ENCODE data around the gene ODF2.
"Not testable (repeated sequence)": the region's sequence is repeated elsewhere in the genome, so short reads cannot be mapped to it uniquely, and the experiment has no call there.

The ODF2 gene

GRCh38 chr9:128416432-128417019 is 39.3 kb upstream of the ODF2 start:
- H3K9me3 ChIP-seq = no peaks in the 10 kb centered on the region
- DNase-seq = no peak
- H3K4me1 ChIP-seq = peaks cover 7% of the 10 kb centered on the region
- H3K27me3 ChIP-seq = no peaks in the 10 kb centered on the region
- H3K4me3 ChIP-seq (ENCODE audit: low read depth, low read length) = no peak overlapping the region
- H3K36me3 ChIP-seq = no peaks in the 10 kb centered on the region
- TF ChIP-seq, protein P1, sequence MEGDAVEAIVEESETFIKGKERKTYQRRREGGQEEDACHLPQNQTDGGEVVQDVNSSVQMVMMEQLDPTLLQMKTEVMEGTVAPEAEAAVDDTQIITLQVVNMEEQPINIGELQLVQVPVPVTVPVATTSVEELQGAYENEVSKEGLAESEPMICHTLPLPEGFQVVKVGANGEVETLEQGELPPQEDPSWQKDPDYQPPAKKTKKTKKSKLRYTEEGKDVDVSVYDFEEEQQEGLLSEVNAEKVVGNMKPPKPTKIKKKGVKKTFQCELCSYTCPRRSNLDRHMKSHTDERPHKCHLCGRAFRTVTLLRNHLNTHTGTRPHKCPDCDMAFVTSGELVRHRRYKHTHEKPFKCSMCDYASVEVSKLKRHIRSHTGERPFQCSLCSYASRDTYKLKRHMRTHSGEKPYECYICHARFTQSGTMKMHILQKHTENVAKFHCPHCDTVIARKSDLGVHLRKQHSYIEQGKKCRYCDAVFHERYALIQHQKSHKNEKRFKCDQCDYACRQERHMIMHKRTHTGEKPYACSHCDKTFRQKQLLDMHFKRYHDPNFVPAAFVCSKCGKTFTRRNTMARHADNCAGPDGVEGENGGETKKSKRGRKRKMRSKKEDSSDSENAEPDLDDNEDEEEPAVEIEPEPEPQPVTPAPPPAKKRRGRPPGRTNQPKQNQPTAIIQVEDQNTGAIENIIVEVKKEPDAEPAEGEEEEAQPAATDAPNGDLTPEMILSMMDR (IDR thresholded peaks at IDR 0.05; ENCODE audit: low read depth, low read length) = no peak

DNA sequence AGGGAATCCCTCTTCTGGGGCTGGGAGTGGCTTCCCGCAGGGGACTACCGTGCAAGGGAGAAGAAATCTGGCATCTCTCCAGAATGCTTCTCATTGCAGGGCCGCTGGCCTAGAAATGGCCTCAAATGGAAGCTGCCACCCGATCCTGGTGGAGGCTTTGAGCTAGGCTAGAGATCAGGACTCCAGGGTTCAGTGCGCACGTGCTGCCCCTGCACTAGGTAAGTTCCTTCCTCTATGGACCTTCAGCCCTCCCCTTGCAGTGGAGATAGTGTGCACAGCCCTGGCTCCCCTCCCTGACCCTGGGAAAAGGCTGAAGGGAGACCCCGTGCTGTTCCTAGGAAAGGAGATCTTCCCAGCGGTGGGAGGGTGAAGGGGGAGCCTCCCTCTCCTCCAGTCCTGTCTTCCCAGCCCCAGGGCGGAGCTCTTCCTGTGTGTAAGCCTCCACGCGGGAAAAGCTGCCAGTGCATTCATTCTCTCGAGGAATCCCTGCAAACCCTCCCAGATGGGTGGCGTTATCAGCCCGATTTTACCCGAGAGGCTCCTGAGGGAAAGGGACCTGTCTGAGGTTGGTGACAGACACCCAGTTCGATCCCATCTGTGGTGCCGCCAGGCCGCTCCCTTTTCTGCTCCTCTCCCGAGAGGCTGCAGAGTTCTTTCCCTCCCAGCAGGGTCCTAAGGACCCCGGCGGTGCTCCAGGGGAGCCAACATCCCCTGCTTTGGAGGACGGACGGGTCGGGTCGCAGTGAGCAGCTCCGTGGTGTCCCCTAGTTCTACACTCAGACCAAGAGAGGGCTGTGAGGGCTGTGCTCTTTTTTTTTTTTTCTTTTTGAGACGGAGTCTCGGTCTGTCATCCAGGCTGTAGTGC is 36.5 kb upstream of the ODF2 start:
- H3K27me3 ChIP-seq = no peaks in the 10 kb centered on the region
- H3K4me3 ChIP-seq (ENCODE audit: low read depth, low read length) = peak overlapping the region; percentile 6
- TF ChIP-seq, protein P1 (IDR thresholded peaks at IDR 0.05; ENCODE audit: low read depth, low read length) = 0 out of 2 replicates have a peak, but pooled peaks have one; percentile 1
- H3K9me3 ChIP-seq = no peaks in the 10 kb centered on the region
- no peaks in the 10 kb centered on the region for H3K36me3 ChIP-seq
- DNase-seq = peak; percentile 52
- H3K4me1 ChIP-seq = peaks cover 7% of the 10 kb centered on the region

- Histone ChIP-seq H3K9me3 (no peaks in the 10 kb centered on the region), H3K4me1 (peaks cover 7% of the 10 kb centered on the region), H3K36me3 (no peaks in the 10 kb centered on the region), H3K27me3 (no peaks in the 10 kb centered on the region), H3K4me3 (ENCODE audit: low read depth, low read length) (peak overlapping the region; percentile 67)
- TF ChIP-seq, protein P1 (IDR thresholded peaks at IDR 0.05; ENCODE audit: low read depth, low read length) = peak; percentile 77
- peak; percentile 88 for DNase-seq
Measured at GRCh38 chr9:128420060-128420650, 35.7 kb upstream of the ODF2 start.

- TF ChIP-seq, protein P1 (IDR thresholded peaks at IDR 0.05; ENCODE audit: low read depth, low read length) = peak; percentile 28
- DNase-seq = peak; percentile 85
- Histone ChIP-seq H3K4me3 (ENCODE audit: low read depth, low read length) (peak within 1 kb of the TSS; percentile 67), H3K27me3 (no peaks in the 10 kb centered on the region), H3K4me1 (peaks cover 7% of the 10 kb centered on the region), H3K9me3 (no peaks in the 10 kb centered on the region), H3K36me3 (no peaks in the 10 kb centered on the region)
Measured at GRCh38 chr9:128420651-128421481, 34.9 kb upstream of the ODF2 start, which contains the start of gene CERCAM. CERCAM (plus strand) TSS chr9:128420857; CDS start chr9:128420878, 21 bp downstream.

DNA sequence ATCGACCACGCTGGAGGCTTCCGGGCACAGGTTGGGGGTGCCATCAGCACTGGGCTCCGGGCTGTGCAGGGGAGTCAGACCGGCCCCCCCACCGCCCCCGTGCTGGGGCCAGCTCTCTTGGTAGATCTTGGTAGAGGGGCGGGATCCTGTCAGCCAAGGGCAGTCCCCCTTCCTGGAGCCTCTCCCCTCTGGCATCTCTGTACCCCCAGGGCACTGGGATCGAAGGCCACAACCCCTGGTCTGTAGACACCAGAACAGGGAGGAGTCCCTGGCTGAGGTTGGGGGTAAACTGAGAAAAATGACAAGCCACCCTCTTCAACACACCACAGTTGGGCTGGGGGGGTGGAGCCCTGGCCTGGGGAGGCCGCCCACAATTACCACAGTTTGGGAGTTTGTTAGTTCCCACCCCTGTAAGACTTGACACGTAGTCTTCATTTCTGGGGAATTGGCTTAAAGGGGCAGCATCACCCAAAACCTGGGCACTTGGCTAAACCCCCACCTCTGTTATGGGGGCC is 34.3 kb upstream of the ODF2 start:
- peak overlapping the region; percentile 67 for H3K4me3 ChIP-seq (ENCODE audit: low read depth, low read length)
- H3K27me3 ChIP-seq = no peaks in the 10 kb centered on the region
- TF ChIP-seq, protein P1 (IDR thresholded peaks at IDR 0.05; ENCODE audit: low read depth, low read length) = no peak
- H3K36me3 ChIP-seq = no peaks in the 10 kb centered on the region
- H3K4me1 ChIP-seq = peaks cover 7% of the 10 kb centered on the region
- H3K9me3 ChIP-seq = no peaks in the 10 kb centered on the region
- DNase-seq = no peak

DNA sequence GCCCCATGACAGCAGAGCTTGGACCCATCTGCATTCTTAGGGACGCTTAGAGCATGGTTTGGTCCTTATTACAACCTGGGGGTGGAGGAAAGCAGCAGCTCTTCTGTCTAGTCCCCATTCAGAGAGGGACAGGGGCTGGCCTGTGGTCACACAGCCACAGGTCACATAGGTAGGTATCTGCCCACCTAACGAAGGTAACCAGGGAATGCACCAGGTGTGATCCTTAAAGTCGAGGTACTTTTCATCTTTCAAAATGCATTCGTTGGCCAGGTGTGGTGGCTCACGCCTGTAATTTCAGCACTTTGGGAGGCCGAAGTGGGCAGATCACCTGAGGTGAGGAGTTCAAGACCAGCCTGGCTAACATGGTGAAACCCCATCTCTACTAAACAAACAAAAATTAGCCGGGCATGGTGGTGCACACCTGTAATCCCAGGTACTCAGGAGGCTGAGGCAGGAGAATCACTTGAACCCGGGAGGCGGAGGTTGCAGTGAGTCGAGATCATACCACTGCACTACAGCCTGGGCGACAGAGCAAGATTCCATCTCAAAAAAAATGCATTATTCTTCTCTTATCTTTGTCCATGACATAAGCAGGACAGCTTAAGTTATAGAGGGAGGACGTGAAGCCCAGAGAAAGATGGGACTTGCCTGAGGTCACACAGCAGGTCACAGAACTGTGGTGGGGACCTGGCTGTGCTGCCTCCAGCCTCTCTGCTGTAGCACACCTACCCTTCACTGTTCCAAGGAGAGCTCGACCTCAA is 33.6 kb upstream of the ODF2 start:
- H3K4me1 ChIP-seq; H3K36me3 ChIP-seq; H3K4me3 ChIP-seq (ENCODE audit: low read depth, low read length); DNase-seq; H3K27me3 ChIP-seq; H3K9me3 ChIP-seq: not testable (repeated sequence)
